ENCODE results near the gene OR5AU1.

DNA sequence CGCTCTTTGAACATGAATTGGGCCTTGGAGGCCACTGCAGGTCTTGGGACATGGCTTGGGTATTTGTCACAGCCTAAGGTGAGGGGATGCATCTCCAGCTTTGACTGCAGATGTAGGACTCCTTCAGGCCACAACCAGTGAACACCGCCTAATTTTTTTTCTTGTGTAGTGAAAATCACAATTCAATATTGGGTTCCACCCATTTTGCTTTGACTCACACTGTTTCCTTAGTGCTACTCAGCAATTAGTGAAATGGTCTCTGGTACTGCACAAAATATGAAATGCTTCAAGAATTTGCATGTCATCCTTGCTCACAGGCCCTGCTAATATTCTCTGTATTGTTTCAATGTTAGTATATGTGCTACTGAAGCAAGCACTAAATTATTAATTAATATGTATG, 42.5 kb downstream of the OR5AU1 start:
- TF ChIP-seq, protein P1, sequence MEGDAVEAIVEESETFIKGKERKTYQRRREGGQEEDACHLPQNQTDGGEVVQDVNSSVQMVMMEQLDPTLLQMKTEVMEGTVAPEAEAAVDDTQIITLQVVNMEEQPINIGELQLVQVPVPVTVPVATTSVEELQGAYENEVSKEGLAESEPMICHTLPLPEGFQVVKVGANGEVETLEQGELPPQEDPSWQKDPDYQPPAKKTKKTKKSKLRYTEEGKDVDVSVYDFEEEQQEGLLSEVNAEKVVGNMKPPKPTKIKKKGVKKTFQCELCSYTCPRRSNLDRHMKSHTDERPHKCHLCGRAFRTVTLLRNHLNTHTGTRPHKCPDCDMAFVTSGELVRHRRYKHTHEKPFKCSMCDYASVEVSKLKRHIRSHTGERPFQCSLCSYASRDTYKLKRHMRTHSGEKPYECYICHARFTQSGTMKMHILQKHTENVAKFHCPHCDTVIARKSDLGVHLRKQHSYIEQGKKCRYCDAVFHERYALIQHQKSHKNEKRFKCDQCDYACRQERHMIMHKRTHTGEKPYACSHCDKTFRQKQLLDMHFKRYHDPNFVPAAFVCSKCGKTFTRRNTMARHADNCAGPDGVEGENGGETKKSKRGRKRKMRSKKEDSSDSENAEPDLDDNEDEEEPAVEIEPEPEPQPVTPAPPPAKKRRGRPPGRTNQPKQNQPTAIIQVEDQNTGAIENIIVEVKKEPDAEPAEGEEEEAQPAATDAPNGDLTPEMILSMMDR (IDR thresholded peaks at IDR 0.05 in 4 of 5, conservative IDR thresholded peaks at IDR 0.05 in 1 of 5) = no peak
- no peak for TF ChIP-seq POLR2A (IDR thresholded peaks at IDR 0.05)

All from gastrocnemius medialis (tissue), 4 donors.